HG03175 (cell line): ENCODE data around the gene PCAT6.
"Not testable (repeated sequence)": the region's sequence is repeated elsewhere in the genome, so short reads cannot be mapped to it uniquely, and the experiment has no call there.

Experiments
- ATAC-seq: cut with Tn5 transposase; IDR thresholded peaks from one replicate; pipeline ENCODE4 v1.9.1; 2021; ENCODE audit warnings: mild to moderate bottlenecking, moderate library complexity; ENCODE audit not compliant: unreplicated experiment

The PCAT6 gene

GRCh38 chr1:202810615-202811295, at the start of gene PCAT6:
TSS of gene PCAT6 (plus strand) at chr1:202810954.
- ATAC-seq: peak; percentile 80

GRCh38 chr1:202762019-202762418, 48.7 kb upstream of the PCAT6 start:
- ATAC-seq: no peak

GRCh38 chr1:202765721-202766120, 45.0 kb upstream of the PCAT6 start:
- ATAC-seq: no peak

GRCh38 chr1:202770135-202770534, 40.6 kb upstream of the PCAT6 start:
- ATAC-seq: no peak

- ATAC-seq: no peak
These were observed 29.6 kb upstream of the PCAT6 start for GRCh38 chr1:202781180-202781579.

GRCh38 chr1:202786804-202787203, 23.9 kb upstream of the PCAT6 start:
- no peak for ATAC-seq

GRCh38 chr1:202788800-202789199, 22.0 kb upstream of the PCAT6 start:
- ATAC-seq: no peak

- ATAC-seq: no peak
These were observed 19.5 kb upstream of the PCAT6 start for GRCh38 chr1:202791077-202791747.

- ATAC-seq: no peak
These were observed 16.6 kb upstream of the PCAT6 start for GRCh38 chr1:202794051-202794740.

GRCh38 chr1:202794931-202795330, 15.8 kb upstream of the PCAT6 start:
- not testable (repeated sequence) for ATAC-seq

GRCh38 chr1:202796670-202797069, 14.1 kb upstream of the PCAT6 start:
- no peak for ATAC-seq

- ATAC-seq: no peak
These were observed 12.5 kb upstream of the PCAT6 start for GRCh38 chr1:202798260-202798659.

- no peak for ATAC-seq
These were observed 11.9 kb upstream of the PCAT6 start for GRCh38 chr1:202798792-202799331.

- ATAC-seq: no peak
These were observed 10.0 kb upstream of the PCAT6 start for GRCh38 chr1:202800742-202801141.

- no peak for ATAC-seq
These were observed 9.6 kb upstream of the PCAT6 start for GRCh38 chr1:202801175-202801574.

GRCh38 chr1:202802034-202802433, 8.7 kb upstream of the PCAT6 start:
- ATAC-seq: no peak

- ATAC-seq: no peak
These were observed 7.5 kb upstream of the PCAT6 start for GRCh38 chr1:202802998-202803932.

GRCh38 chr1:202804126-202804525, 6.6 kb upstream of the PCAT6 start:
- no peak for ATAC-seq

- no peak for ATAC-seq
These were observed 4.6 kb upstream of the PCAT6 start for GRCh38 chr1:202805886-202806844.
